SK-N-MC (cell line): ENCODE data around the gene DIPK1B.
"Not testable (repeated sequence)": the region's sequence is repeated elsewhere in the genome, so short reads cannot be mapped to it uniquely, and the experiment has no call there.

Source experiments
- DNase-seq: peaks from one replicate; pipeline ENCODE4 v3.0.0-alpha.2; 2011; ENCODE audit warnings: low read depth, low spot score
- H3K27ac ChIP-seq: fragments of 200-600 bp; sonication (generic); 2 replicates; pipeline ENCODE4 v1.5.1; 2016; ENCODE audit warnings: mixed run types
- H3K36me3 ChIP-seq: fragments of 200-600 bp; sonication (generic); 2 replicates; pipeline ENCODE4 v1.6.1; 2017; ENCODE audit warnings: antibody characterized with exemption, low read length, mixed read lengths; ENCODE audit not compliant: insufficient read depth
- H3K4me3 ChIP-seq: fragments of 200-600 bp; sonication (generic); 2 replicates; pipeline ENCODE4 v1.5.1; 2016
- H3K9ac ChIP-seq: fragments of 200-600 bp; sonication (generic); 2 replicates; pipeline ENCODE4 v1.8.0; 2017; ENCODE audit warnings: mixed run types, mixed read lengths; ENCODE audit not compliant: insufficient read length
- H3K9me3 ChIP-seq: fragments of 200-600 bp; sonication (generic); 2 replicates; pipeline ENCODE4 v1.6.1; 2017; ENCODE audit warnings: low read depth, mild to moderate bottlenecking, antibody characterized with exemption, low read length, moderate library complexity, mixed read lengths
- EZH2 ChIP-seq: fragments of 200-600 bp; sonication (generic); IDR thresholded peaks from one replicate; pipeline ENCODE4 v1.6.1; 2017; ENCODE audit warnings: antibody characterized with exemption
- FOXP2 ChIP-seq: optimal IDR thresholded peaks from 2 replicates; pipeline ENCODE3; 2011; ENCODE audit warnings: mild to moderate bottlenecking, moderate library complexity; ENCODE audit not compliant: insufficient read depth; ENCODE audit errors: extremely low read length, control extremely low read depth
- POLR2AphosphoS5 ChIP-seq: IDR thresholded peaks from 2 replicates; pipeline ENCODE4 v1.6.1; 2012; ENCODE audit warnings: mild to moderate bottlenecking, low read depth, low read length, borderline replicate concordance

DIPK1B gene

DNA sequence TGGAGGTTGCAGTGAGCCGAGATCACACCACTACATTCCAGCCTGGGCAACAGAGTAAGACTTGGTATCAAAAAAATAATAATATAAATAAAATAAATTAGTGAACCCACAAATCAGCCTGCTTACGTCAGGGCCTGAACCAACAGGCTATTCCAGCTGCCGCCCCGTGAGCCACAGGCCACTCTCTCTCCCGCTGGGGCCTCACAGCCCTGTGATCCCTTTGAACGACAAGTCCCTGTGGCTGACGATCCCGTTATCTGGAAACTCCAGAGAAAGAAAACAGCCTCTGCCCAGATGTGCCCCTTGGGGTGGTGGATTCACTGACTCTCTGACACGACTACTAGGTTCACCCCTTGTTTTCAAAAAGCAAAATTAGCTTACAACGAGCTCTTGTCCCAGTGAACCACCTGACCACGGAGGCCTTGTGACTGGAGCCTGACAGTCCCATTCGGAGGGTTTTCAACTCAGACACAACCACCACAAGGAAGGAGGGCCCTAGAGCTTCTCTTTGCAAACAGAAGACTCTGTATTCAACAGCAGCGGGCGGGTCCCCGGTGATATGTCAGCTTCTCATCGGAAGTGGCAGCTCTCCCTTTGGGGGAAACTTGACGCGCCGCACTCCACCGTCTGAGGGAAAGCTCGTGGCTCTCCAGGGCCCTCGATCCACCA, 4.4 kb upstream of the DIPK1B start:
- no peaks in the 10 kb centered on the region for H3K9me3 ChIP-seq
- TF ChIP-seq FOXP2, result no peak
- TF ChIP-seq POLR2AphosphoS5, result no peak
- no peak for TF ChIP-seq EZH2
- no peak overlapping the region for H3K27ac ChIP-seq
- no peak overlapping the region for H3K9ac ChIP-seq
- no peak overlapping the region for H3K4me3 ChIP-seq
- DNase-seq, result no peak
- H3K36me3 ChIP-seq, result no peaks in the 10 kb centered on the region

DNA sequence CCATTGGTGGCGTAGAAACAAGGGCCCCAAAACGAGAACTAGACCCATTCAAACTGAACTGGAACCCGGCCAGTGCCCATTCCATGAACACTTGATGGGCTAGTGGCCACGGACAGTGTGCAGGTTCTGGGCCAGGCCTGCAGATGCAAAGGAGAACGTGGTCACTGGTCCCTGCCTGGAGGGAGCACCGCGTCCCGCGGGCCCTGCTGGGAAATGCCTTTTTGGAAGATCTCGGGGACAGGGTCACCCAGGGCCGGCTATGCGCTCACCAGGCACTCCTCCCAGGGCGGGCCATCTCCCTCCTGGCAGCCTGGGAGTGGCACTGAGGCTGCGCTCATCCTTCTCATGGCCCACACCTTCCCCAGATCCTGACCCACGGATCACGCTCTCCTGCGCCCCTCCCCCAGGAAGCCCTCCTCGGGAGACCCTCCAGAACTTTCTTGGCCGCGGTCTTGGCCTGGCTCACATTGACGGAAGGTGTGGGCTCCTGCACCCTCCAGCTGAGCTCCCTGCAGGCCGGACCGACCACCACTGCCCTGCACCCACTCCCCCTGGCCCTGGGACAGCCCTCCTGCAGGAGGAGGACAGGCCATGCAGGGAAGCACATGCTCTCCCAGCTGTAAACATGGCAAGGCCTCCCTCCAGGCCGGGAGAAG, 2.8 kb upstream of the DIPK1B start:
- no peaks in the 10 kb centered on the region for H3K36me3 ChIP-seq
- H3K4me3 ChIP-seq, result no peak overlapping the region
- no peak overlapping the region for H3K9ac ChIP-seq
- no peak for TF ChIP-seq FOXP2
- no peak for TF ChIP-seq EZH2
- TF ChIP-seq POLR2AphosphoS5, result no peak
- no peaks in the 10 kb centered on the region for H3K9me3 ChIP-seq
- H3K27ac ChIP-seq, result no peak overlapping the region
- no peak for DNase-seq

DNA sequence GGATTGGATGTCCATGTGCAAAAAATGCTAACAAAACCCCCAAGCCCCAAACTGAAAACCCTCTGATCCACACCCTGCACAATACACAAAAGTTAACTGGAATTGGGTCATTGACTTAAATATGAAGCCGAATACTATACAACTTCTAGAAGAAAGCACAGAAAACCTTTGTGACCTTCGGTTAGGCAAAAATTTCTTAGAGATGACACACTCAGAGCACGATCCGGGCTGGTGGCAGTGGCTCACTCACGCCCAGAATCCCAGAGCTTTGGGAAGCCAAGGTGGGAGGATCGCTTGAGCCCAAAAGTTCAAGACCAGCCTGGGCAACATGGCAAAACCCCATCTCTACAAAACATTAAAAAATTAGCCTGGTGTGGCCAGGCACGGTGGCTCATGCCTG, 1.8 kb upstream of the DIPK1B start:
- no peak for DNase-seq
- Histone ChIP-seq H3K36me3 (no peaks in the 10 kb centered on the region), H3K9ac (no peak overlapping the region), H3K27ac (no peak overlapping the region), H3K4me3 (no peak overlapping the region), H3K9me3 (no peaks in the 10 kb centered on the region)
- TF ChIP-seq EZH2 (no peak), FOXP2 (no peak), POLR2AphosphoS5 (no peak)

DNA sequence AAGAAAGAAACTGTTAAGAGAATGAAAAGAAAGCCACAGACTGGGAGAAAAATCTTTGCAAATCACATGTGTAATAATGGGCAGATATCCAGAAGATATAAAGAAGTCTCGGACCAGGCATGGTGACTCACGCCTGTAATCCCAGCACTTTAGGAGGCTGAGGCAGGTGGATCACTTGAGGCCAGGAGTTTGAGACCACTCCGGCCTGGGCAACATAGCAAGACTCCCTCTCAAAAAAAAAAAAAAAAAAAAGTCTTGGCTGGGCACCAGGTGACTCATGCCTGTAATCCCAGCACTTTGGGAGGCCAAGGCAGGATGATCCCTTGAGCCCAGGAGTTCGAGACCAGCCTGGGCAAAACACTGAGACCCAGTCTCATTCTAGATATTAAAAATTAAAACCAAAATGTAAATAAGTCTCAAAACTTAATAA, 1.1 kb upstream of the DIPK1B start:
- H3K36me3 ChIP-seq, H3K9ac ChIP-seq, H3K4me3 ChIP-seq, H3K27ac ChIP-seq, DNase-seq, H3K9me3 ChIP-seq: not testable (repeated sequence)

DNA sequence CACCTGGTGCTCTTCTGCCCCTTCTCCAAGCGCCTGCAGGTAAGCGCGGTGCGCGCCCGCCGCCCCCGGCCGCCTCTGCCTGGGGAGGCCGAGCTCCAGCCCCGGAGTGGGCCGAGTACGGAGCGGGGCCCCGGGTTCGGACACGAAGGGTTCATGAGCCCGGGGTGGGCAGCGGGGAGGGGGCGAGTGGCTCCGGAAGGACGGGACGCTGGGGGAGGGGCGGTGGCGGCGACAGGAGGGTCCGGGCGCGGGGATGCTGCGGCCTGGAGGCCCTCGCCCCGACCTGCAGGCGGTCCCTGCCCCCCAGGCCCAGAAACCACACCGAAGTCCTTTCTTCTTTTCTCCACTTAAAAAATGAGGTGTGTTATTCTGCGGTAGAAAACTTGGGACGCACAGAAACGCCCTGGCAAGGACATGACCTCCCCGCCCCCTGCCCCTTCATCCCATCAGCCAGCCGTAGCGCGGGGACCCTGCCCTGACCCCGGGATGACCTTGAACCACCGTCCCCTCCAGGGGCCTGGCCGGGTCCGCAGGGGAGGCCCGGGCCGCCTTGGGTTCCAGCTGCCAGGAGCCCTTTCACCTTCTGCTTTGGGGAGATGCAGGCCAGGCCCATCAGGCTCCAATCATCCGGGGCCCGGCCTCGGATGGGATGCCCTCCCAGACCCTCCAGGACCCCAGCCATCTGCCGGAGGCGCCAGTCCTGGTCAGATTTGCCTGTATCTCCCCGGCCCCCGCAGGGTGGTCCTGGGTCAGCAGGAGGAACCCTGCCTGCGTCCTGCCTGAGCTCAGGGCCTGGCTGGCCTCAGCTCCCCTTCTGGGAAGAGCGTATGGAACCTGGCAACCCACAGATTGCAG, 545 bp downstream of the DIPK1B start:
- DNase-seq, result no peak
- Histone ChIP-seq H3K27ac (no peak overlapping the region), H3K36me3 (no peaks in the 10 kb centered on the region), H3K9me3 (no peaks in the 10 kb centered on the region), H3K9ac (peak overlapping the region; percentile 79), H3K4me3 (peak overlapping the region; percentile 89)
- TF ChIP-seq FOXP2 (no peak), EZH2 (no peak), POLR2AphosphoS5 (no peak)

DNA sequence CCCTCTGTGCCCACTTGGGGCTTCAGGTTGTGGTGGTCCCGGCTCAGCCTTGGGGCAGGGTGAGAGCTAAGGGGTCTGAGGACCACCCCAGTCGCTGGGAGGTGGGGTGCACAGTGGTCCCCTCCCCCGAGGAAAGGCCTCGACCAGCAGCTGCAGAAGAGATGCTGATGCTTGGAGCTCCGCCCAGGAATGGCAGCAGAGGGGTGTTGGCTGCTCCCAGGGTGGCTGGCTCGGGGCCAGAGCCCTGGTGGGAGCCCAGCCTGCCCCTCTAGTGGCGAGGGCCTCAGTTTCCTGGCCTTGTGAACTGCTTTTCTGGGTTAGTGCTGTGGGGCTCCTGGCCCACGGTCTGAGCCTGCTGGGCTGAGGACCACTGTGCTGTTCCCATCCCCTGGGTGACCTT, 1.2 kb downstream of the DIPK1B start:
- H3K4me3 ChIP-seq, result peak overlapping the region; percentile 89
- TF ChIP-seq FOXP2 (no peak), EZH2 (no peak), POLR2AphosphoS5 (no peak)
- no peak for DNase-seq
- no peak overlapping the region for H3K27ac ChIP-seq
- H3K9ac ChIP-seq, result peak overlapping the region; percentile 79
- H3K36me3 ChIP-seq, result no peaks in the 10 kb centered on the region
- H3K9me3 ChIP-seq, result no peaks in the 10 kb centered on the region

DNA sequence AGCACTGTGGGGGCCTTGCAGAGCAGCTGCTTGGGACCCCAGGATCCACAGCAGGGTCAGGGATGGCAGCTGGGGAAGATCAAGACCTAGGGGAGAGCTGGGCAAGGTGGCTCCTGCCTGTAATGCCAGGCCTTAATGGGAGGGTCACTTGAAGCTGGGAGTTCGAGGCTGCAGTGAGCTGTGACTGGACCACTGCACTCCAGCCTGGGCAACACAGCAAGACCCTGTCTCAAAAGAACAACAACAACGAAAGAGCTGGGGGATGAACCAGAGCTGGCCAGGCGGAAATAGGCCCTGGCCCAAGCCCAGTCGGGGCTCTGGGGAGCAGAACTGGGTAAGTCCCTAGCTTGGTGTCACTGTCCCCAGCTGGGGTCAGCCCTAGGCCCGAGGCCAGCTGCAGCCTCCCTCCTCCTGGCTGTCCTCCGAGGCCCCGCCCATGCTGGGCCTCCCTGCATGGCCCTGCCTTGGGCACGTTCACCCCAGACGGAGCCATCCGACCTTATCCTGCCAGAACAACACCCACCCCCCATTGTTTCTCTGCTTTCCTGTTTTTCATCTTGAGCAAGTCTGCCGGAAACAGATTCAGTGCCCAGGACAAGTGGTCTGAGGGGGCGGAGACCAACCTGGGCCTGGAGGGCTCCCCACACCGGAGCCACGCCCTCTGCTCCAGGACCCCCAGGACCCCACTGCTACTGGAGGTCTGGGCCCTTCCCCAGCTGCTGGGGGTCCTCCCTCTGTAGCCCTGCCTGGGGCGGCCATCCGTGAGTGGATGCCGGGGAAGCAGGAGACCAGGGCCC, 1.9 kb downstream of the DIPK1B start:
- TF ChIP-seq EZH2 (no peak), POLR2AphosphoS5 (no peak)
- no peaks in the 10 kb centered on the region for H3K36me3 ChIP-seq
- H3K27ac ChIP-seq, result no peak overlapping the region
- H3K4me3 ChIP-seq, result peak overlapping the region; percentile 89
- H3K9me3 ChIP-seq, result no peaks in the 10 kb centered on the region
- no peak for DNase-seq
- H3K9ac ChIP-seq, result no peak overlapping the region

DNA sequence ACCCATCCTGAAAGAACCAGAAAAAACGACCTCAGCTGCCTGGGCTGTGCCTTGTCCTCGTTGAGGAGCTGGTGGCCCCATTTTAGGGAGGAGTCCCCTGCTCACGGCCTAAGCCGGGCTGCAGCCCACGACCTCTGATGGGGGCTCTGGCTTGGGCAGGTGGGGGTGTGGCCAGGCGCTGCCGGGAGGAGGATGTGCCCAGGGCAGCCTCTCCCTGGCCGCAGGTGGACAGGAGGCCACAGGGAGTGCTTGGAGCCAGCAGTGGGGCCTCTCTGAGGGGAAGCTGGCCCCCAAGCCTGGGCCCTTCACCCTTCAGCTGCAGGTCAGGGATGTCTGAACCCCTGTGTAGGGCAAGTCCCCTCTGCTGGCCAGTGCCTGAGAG, 2.5 kb downstream of the DIPK1B start:
- no peak for DNase-seq
- Histone ChIP-seq H3K27ac (no peak overlapping the region), H3K9me3 (no peaks in the 10 kb centered on the region), H3K9ac (no peak overlapping the region), H3K36me3 (no peaks in the 10 kb centered on the region), H3K4me3 (no peak overlapping the region)
- TF ChIP-seq EZH2 (no peak), FOXP2 (no peak)
